SK-N-SH (cell line): ENCODE results near the gene JAZF1. TPM values are rescaled to one million over a fixed set of nuclear protein-coding genes. Genes with fewer than 3 reads are reported as not detected.

Experiments used
- CTCF ChIA-PET: fragments of 300-600, 350-600 bp; formaldehyde crosslinking; extraction: SDS; loops from one replicate; lab custom pipeline; 2021; lab: Yijun Ruan, JAX
- POLR2A ChIA-PET: fragments of 350-600 bp; sonication (Branson Sonifier 250); formaldehyde crosslinking; extraction: SDS; loops from one replicate; lab custom pipeline; 2020; ENCODE audit warnings: antibody characterized with exemption, inconsistent platforms; lab: Yijun Ruan, JAX
- DNase-seq: peaks from one replicate; pipeline ENCODE4 v3.0.0; 2012
- H2AFZ ChIP-seq: fragments of 200-600 bp; sonication (generic); 2 replicates; pipeline ENCODE4 v1.8.1; 2016; ENCODE audit warnings: antibody characterized with exemption, mild to moderate bottlenecking, low read depth
- H3F3A ChIP-seq: fragments of 200-600 bp; sonication (generic); replicated peaks from 2 replicates; pipeline ENCODE3; 2016; ENCODE audit warnings: antibody characterized with exemption, mild to moderate bottlenecking; ENCODE audit not compliant: insufficient read depth
- H3K27ac ChIP-seq, 2 experiments: fragments of 200-500 bp in 1 of 2; fragments of 200-600 bp in 1 of 2; sonication (Bioruptor generic) in 1 of 2; sonication (generic), shearing (Covaris generic) in 1 of 2; 2 replicates each; pipeline versions ENCODE4 v1.5.1 to v1.6.1; 2014 to 2016; ENCODE audit warnings: low read depth in 2 of 2, inconsistent platforms in 1 of 2, low read length in 1 of 2, mild to moderate bottlenecking in 1 of 2, mixed read lengths in 1 of 2
- H3K27me3 ChIP-seq: fragments of 200-600 bp; sonication (generic), shearing (Covaris generic); 2 replicates; pipeline ENCODE4 v1.6.1; 2016; ENCODE audit warnings: mixed run types; ENCODE audit not compliant: insufficient read depth
- H3K36me3 ChIP-seq, 2 experiments: fragments of 200-500 bp in 1 of 2; fragments of 200-600 bp in 1 of 2; sonication (Bioruptor generic) in 1 of 2; sonication (generic) in 1 of 2; replicated peaks in 1 of 2; 2 replicates each; pipeline versions ENCODE3 to v1.5.1; 2014 to 2016; ENCODE audit warnings: low read length in 1 of 2, mild to moderate bottlenecking in 1 of 2; ENCODE audit not compliant: insufficient read depth in 2 of 2, control insufficient read depth in 1 of 2
- H3K4me1 ChIP-seq, 2 experiments: fragments of 200-500 bp in 1 of 2; fragments of 200-600 bp in 1 of 2; sonication (Bioruptor generic) in 1 of 2; sonication (generic), shearing (Covaris generic) in 1 of 2; 2 replicates each; pipeline versions ENCODE4 v1.5.1 to v1.6.1; 2014 to 2016; ENCODE audit warnings: low read depth in 1 of 2, low read length in 1 of 2, mixed run types in 1 of 2; ENCODE audit not compliant: insufficient read depth in 2 of 2, control insufficient read depth in 1 of 2
- H3K4me2 ChIP-seq: fragments of 200-600 bp; sonication (generic), shearing (Covaris generic); 2 replicates; pipeline ENCODE4 v1.6.1; 2017; ENCODE audit warnings: mixed run types
- H3K4me3 ChIP-seq, 2 experiments: fragments of 200-500 bp in 1 of 2; fragments of 200-600 bp in 1 of 2; sonication (Bioruptor generic) in 1 of 2; sonication (generic), shearing (Covaris generic) in 1 of 2; 2 replicates each; pipeline versions ENCODE4 v1.5.1 to v1.8.1; 2014 to 2016; ENCODE audit warnings: low read depth in 2 of 2, inconsistent platforms in 1 of 2, low read length in 1 of 2, mild to moderate bottlenecking in 1 of 2, mixed read lengths in 1 of 2, moderate library complexity in 1 of 2
- H3K79me2 ChIP-seq: fragments of 200-600 bp; sonication (generic); 2 replicates; pipeline ENCODE4 v1.8.1; 2017; ENCODE audit warnings: mild to moderate bottlenecking; ENCODE audit not compliant: insufficient read depth
- H3K9ac ChIP-seq: fragments of 200-600 bp; sonication (generic); 2 replicates; pipeline ENCODE4 v1.6.1; 2017; ENCODE audit warnings: mixed run types
- H3K9me2 ChIP-seq: fragments of 200-600 bp; sonication (generic); 2 replicates; pipeline ENCODE4 v1.6.1; 2017; ENCODE audit warnings: mixed run types
- H3K9me3 ChIP-seq: fragments of 200-600 bp; sonication (generic); 2 replicates; pipeline ENCODE4 v1.6.1; 2017; ENCODE audit warnings: mixed run types, mild to moderate bottlenecking, moderate library complexity
- H4K20me1 ChIP-seq: fragments of 200-600 bp; sonication (generic); 2 replicates; pipeline ENCODE4 v1.6.1; 2017; ENCODE audit warnings: mild to moderate bottlenecking, mixed run types; ENCODE audit not compliant: insufficient read depth
- ELF1 ChIP-seq: IDR thresholded peaks from 2 replicates; pipeline ENCODE4 v1.4.0; 2012
- EZH2phosphoT487 ChIP-seq: fragments of 200-600 bp; sonication (generic); IDR thresholded peaks from 2 replicates; pipeline ENCODE4 v1.6.1; 2017; ENCODE audit warnings: low read depth, mixed run types, mild to moderate bottlenecking, antibody characterized with exemption, moderate library complexity, borderline replicate concordance
- FOXM1 ChIP-seq: IDR thresholded peaks from 2 replicates; pipeline ENCODE4 v1.4.0; 2012; ENCODE audit warnings: low read depth, mild to moderate bottlenecking
- MXI1 ChIP-seq: IDR thresholded peaks from 2 replicates; pipeline ENCODE4 v1.6.1; 2012; ENCODE audit warnings: mild to moderate bottlenecking, low read depth, low read length, improper control_type of control experiment
- NFIC ChIP-seq: IDR thresholded peaks from 2 replicates; pipeline ENCODE4 v1.4.0; 2012; ENCODE audit warnings: borderline replicate concordance
- RAD21 ChIP-seq: IDR thresholded peaks from 2 replicates; pipeline ENCODE4 v1.6.1; 2012; ENCODE audit warnings: mild to moderate bottlenecking, low read length
- WGBS: methylation state at CpG from one replicate; pipeline ENCODE4 v1.1.6; 2017; ENCODE audit warnings: low lambda C conversion rate; 5-methylcytosine and 5-hydroxymethylcytosine counted together
- polyA plus RNA-seq, 3 experiments: library from polyadenylated mRNA; depleted of rRNA; stranded (reverse); fragments of >200 nt; gene quantifications; 2 replicates each; pipeline ENCODE4 v1.2.3, GENCODE V29; 2012
- TF ChIP-seq, protein P1 (sequence below): IDR thresholded peaks from 2 replicates; pipeline ENCODE4 v1.6.1; 2012; ENCODE audit warnings: mild to moderate bottlenecking, low read depth, low read length, moderate library complexity
- TF ChIP-seq, protein P2 (sequence below): IDR thresholded peaks from 2 replicates; pipeline ENCODE4 v1.4.0; 2012; ENCODE audit warnings: low read depth
- TF ChIP-seq, protein P3 (sequence below): fragments of 200-600 bp; sonication (generic); IDR thresholded peaks from 2 replicates; pipeline ENCODE4 v1.6.1; 2017; ENCODE audit warnings: antibody characterized with exemption, mild to moderate bottlenecking, moderate library complexity

Gene JAZF1
- polyA plus RNA-seq, 1 of the 3 experiments (the other 2 are of a cell fraction), result 1.7 TPM

DNA sequence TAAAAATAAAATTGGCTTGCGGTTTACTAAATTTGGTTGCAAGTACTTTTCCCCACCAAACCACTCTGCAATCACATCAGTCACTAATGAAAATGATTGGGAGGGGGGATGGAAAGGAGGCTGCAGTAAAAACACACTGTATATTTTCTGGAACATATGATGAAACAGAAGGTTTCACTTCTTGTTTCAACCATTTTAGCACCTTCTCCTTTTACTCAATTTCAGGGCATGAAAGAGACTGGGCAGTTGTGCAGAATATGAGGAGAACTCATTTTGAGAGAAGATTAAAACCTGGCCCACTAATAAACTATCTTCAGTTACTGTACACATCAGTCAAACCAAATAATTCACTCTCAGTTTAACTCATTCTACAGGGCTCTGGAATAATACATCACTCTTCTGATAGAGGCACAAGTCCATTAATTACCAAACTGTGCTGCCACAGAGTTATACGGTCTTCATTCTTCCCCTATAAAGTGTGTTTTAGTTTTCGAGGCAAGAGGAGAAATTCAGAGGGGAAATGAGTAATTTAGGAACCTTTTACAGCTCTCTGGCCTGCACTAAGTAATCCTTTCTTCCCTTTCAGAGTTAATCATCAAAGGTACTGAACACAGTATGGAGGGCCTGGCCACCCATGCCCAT lies 25.5 kb downstream of the JAZF1 start (continued):
- TF ChIP-seq, protein P1, sequence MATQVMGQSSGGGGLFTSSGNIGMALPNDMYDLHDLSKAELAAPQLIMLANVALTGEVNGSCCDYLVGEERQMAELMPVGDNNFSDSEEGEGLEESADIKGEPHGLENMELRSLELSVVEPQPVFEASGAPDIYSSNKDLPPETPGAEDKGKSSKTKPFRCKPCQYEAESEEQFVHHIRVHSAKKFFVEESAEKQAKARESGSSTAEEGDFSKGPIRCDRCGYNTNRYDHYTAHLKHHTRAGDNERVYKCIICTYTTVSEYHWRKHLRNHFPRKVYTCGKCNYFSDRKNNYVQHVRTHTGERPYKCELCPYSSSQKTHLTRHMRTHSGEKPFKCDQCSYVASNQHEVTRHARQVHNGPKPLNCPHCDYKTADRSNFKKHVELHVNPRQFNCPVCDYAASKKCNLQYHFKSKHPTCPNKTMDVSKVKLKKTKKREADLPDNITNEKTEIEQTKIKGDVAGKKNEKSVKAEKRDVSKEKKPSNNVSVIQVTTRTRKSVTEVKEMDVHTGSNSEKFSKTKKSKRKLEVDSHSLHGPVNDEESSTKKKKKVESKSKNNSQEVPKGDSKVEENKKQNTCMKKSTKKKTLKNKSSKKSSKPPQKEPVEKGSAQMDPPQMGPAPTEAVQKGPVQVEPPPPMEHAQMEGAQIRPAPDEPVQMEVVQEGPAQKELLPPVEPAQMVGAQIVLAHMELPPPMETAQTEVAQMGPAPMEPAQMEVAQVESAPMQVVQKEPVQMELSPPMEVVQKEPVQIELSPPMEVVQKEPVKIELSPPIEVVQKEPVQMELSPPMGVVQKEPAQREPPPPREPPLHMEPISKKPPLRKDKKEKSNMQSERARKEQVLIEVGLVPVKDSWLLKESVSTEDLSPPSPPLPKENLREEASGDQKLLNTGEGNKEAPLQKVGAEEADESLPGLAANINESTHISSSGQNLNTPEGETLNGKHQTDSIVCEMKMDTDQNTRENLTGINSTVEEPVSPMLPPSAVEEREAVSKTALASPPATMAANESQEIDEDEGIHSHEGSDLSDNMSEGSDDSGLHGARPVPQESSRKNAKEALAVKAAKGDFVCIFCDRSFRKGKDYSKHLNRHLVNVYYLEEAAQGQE, result no peak
- TF ChIP-seq NFIC (no peak), EZH2phosphoT487 (no peak), FOXM1 (no peak), MXI1 (no peak), ELF1 (no peak)

GRCh38 chr7:28152594-28152993 lies 28.0 kb downstream of the JAZF1 start:
- 0 out of 2 replicates have a peak overlapping the region, but pooled peaks have one; percentile 8 for H3K4me2 ChIP-seq
- H3K4me1 ChIP-seq, result peaks cover 0 to 10% of the 10 kb centered on the region in 2 experiments; a peak in 1 of 4 replicates

More at GRCh38 chr7:28152594-28152993, 28.0 kb downstream of the JAZF1 start:
- ChIA-PET POLR2A (no interaction called here), CTCF (interaction anchor here (0.7 to 1.4 kb wide), 2 partner anchors 9 to 174 kb away, joined by 3 to 5 read pairs; no protein-coding TSS in a partner anchor)
- DNase-seq, result no peak
- Histone ChIP-seq H3K27me3 (no peaks in the 10 kb centered on the region), H3K4me3 (no peak overlapping the region), H4K20me1 (no peaks in the 10 kb centered on the region), H3K9me3 (no peaks in the 10 kb centered on the region), H3F3A (peaks cover 7% of the 10 kb centered on the region), H3K9me2 (no peaks in the 10 kb centered on the region), H2AFZ (no peak overlapping the region; the same call in 1 of the 2 replicates), H3K9ac (no peak overlapping the region), H3K36me3 (no peaks in the 10 kb centered on the region), H3K27ac (peak overlapping the region in 1 of 2 experiments; percentile 26; a peak in 1 of 4 replicates)
- WGBS, result 72% methylated on average over 4 of the region's 4 CpGs
- TF ChIP-seq, protein P2, sequence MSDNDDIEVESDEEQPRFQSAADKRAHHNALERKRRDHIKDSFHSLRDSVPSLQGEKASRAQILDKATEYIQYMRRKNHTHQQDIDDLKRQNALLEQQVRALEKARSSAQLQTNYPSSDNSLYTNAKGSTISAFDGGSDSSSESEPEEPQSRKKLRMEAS, result no peak
- no peak for TF ChIP-seq RAD21
- TF ChIP-seq, protein P3, sequence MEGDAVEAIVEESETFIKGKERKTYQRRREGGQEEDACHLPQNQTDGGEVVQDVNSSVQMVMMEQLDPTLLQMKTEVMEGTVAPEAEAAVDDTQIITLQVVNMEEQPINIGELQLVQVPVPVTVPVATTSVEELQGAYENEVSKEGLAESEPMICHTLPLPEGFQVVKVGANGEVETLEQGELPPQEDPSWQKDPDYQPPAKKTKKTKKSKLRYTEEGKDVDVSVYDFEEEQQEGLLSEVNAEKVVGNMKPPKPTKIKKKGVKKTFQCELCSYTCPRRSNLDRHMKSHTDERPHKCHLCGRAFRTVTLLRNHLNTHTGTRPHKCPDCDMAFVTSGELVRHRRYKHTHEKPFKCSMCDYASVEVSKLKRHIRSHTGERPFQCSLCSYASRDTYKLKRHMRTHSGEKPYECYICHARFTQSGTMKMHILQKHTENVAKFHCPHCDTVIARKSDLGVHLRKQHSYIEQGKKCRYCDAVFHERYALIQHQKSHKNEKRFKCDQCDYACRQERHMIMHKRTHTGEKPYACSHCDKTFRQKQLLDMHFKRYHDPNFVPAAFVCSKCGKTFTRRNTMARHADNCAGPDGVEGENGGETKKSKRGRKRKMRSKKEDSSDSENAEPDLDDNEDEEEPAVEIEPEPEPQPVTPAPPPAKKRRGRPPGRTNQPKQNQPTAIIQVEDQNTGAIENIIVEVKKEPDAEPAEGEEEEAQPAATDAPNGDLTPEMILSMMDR, result no peak
- TF ChIP-seq, all 33 proteins: peak for 0
- H3K79me2 ChIP-seq, result peaks cover 5% of the 10 kb centered on the region
